ENCODE results near the gene TRABD2A.
"Not testable (repeated sequence)": the region's sequence is repeated elsewhere in the genome, so short reads cannot be mapped to it uniquely, and the experiment has no call there.

The TRABD2A gene

DNA sequence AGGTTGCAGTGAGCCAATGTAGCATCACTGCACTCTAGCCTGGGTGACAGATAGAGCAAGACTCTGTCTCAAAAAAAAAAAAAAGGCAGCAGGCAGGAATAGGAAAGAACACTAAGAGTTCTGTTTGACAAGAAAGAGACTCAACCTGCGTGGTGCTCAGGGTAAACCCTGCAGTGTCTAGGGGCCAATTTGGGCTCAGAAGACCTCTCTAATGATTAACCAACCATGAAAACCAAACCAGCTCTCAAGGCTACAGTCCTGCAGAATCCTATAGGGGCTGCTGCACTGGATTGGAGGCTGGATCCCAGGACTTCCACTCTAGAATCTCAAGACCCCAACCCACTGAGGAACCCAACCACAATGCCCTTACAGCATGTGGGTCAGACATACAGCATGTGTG is 2.4 kb downstream of the TRABD2A start:
- Histone ChIP-seq H3K4me3 (replicated peaks; ENCODE audit: insufficient read depth, low read length) (no peak overlapping the region), H3K27me3 (ENCODE audit: insufficient read depth, poor library complexity, severe bottlenecking) (peaks cover 34% of the 10 kb centered on the region), H3K27ac (replicated peaks) (no peak overlapping the region)
- TF ChIP-seq, protein P1, sequence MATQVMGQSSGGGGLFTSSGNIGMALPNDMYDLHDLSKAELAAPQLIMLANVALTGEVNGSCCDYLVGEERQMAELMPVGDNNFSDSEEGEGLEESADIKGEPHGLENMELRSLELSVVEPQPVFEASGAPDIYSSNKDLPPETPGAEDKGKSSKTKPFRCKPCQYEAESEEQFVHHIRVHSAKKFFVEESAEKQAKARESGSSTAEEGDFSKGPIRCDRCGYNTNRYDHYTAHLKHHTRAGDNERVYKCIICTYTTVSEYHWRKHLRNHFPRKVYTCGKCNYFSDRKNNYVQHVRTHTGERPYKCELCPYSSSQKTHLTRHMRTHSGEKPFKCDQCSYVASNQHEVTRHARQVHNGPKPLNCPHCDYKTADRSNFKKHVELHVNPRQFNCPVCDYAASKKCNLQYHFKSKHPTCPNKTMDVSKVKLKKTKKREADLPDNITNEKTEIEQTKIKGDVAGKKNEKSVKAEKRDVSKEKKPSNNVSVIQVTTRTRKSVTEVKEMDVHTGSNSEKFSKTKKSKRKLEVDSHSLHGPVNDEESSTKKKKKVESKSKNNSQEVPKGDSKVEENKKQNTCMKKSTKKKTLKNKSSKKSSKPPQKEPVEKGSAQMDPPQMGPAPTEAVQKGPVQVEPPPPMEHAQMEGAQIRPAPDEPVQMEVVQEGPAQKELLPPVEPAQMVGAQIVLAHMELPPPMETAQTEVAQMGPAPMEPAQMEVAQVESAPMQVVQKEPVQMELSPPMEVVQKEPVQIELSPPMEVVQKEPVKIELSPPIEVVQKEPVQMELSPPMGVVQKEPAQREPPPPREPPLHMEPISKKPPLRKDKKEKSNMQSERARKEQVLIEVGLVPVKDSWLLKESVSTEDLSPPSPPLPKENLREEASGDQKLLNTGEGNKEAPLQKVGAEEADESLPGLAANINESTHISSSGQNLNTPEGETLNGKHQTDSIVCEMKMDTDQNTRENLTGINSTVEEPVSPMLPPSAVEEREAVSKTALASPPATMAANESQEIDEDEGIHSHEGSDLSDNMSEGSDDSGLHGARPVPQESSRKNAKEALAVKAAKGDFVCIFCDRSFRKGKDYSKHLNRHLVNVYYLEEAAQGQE (IDR thresholded peaks at IDR 0.05; ENCODE audit: insufficient replicate concordance, low read depth), result no peak
- TF ChIP-seq POLR2AphosphoS5 (IDR thresholded peaks at IDR 0.05; ENCODE audit: low read depth), result no peak
- TF ChIP-seq SPI1 (IDR thresholded peaks at IDR 0.05; ENCODE audit: borderline replicate concordance, low read depth), result no peak
- no peak for TF ChIP-seq GABPA (IDR thresholded peaks at IDR 0.05; ENCODE audit: low read depth)
- TF ChIP-seq, protein P2, sequence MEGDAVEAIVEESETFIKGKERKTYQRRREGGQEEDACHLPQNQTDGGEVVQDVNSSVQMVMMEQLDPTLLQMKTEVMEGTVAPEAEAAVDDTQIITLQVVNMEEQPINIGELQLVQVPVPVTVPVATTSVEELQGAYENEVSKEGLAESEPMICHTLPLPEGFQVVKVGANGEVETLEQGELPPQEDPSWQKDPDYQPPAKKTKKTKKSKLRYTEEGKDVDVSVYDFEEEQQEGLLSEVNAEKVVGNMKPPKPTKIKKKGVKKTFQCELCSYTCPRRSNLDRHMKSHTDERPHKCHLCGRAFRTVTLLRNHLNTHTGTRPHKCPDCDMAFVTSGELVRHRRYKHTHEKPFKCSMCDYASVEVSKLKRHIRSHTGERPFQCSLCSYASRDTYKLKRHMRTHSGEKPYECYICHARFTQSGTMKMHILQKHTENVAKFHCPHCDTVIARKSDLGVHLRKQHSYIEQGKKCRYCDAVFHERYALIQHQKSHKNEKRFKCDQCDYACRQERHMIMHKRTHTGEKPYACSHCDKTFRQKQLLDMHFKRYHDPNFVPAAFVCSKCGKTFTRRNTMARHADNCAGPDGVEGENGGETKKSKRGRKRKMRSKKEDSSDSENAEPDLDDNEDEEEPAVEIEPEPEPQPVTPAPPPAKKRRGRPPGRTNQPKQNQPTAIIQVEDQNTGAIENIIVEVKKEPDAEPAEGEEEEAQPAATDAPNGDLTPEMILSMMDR (IDR thresholded peaks at IDR 0.05; ENCODE audit: insufficient read depth, low read length), result no peak
- DNase-seq (ENCODE audit: low read depth in 1 of 2, low spot score in 1 of 2), result no peak

DNA sequence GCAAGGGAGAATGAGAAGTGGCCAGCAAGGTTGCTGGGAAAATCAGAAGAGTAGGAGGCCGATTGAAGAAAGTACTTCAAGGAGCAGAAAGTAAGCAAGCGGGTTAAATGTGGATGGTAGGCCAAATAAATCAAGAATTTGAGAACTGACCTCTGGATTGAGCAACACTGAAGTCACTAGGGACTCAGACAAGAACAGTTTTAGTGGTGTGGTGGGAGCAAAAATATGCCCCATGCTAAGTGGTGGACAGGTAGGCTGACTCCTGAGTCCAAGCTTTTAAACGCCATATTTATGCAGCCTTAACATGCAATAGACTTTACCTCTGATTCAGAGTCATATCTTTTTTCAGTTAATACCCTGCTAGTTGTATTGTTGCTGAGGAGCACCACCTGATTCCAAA is 4.5 kb downstream of the TRABD2A start:
- DNase-seq (ENCODE audit: low read depth in 1 of 2, low spot score in 1 of 2), result no peak
- no peak overlapping the region for H3K4me3 ChIP-seq (replicated peaks; ENCODE audit: insufficient read depth, low read length)
- TF ChIP-seq, protein P1 (IDR thresholded peaks at IDR 0.05; ENCODE audit: insufficient replicate concordance, low read depth), result no peak
- TF ChIP-seq GABPA (IDR thresholded peaks at IDR 0.05; ENCODE audit: low read depth) (no peak), POLR2AphosphoS5 (IDR thresholded peaks at IDR 0.05; ENCODE audit: low read depth) (no peak), SPI1 (IDR thresholded peaks at IDR 0.05; ENCODE audit: borderline replicate concordance, low read depth) (no peak)
- TF ChIP-seq, protein P2 (IDR thresholded peaks at IDR 0.05; ENCODE audit: insufficient read depth, low read length), result no peak
- H3K27me3 ChIP-seq (ENCODE audit: insufficient read depth, poor library complexity, severe bottlenecking), result peaks cover 27% of the 10 kb centered on the region
- H3K27ac ChIP-seq (replicated peaks), result no peak overlapping the region

DNA sequence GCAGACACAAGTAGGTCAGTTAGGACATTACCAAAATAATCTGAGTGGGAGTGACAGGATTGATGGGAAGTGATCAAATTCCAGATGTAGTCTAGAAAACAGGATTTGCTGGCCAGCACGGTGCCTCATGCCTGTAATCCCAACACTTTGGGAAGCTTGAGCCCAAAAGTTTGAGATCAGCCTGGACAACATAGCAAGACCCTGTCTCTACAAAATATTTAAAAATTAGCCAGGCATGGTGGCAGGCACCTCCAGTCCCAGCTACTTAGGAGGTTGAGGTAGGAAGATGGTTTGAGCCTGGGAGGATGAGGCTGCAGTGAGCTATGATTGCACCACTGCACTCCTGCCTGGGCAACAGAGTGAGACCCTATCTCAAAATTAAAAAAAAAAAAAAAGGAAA is 5.3 kb downstream of the TRABD2A start:
- H3K27ac ChIP-seq (replicated peaks); H3K4me3 ChIP-seq (replicated peaks; ENCODE audit: insufficient read depth, low read length); DNase-seq (ENCODE audit: low read depth in 1 of 2, low spot score in 1 of 2): not testable (repeated sequence)
- H3K27me3 ChIP-seq (ENCODE audit: insufficient read depth, poor library complexity, severe bottlenecking), result peaks cover 22% of the 10 kb centered on the region

DNA sequence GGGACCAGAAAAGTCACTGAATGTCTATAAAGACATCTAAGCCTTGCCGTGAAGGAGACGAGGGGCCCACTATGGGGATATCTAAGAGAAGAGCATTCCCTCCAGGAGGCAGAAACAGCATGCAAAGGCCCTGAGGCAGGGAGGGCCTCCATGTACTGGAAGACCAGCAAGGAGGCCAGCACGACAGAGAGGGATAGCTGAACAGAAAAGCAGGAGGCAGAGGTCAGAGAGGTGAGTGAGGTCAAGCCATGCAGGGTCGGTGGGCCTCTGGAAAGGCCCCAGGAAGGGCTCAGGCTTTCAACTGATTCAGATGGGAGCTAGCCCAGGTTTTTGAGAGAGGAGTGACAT is 5.7 kb downstream of the TRABD2A start:
- H3K4me3 ChIP-seq (replicated peaks; ENCODE audit: insufficient read depth, low read length), result no peak overlapping the region
- no peak for DNase-seq (ENCODE audit: low read depth in 1 of 2, low spot score in 1 of 2)
- H3K27ac ChIP-seq (replicated peaks), result no peak overlapping the region
- TF ChIP-seq, protein P2 (IDR thresholded peaks at IDR 0.05; ENCODE audit: insufficient read depth, low read length), result no peak
- TF ChIP-seq SPI1 (IDR thresholded peaks at IDR 0.05; ENCODE audit: borderline replicate concordance, low read depth) (no peak), GABPA (IDR thresholded peaks at IDR 0.05; ENCODE audit: low read depth) (no peak), POLR2AphosphoS5 (IDR thresholded peaks at IDR 0.05; ENCODE audit: low read depth) (no peak)
- TF ChIP-seq, protein P1 (IDR thresholded peaks at IDR 0.05; ENCODE audit: insufficient replicate concordance, low read depth), result no peak
- H3K27me3 ChIP-seq (ENCODE audit: insufficient read depth, poor library complexity, severe bottlenecking), result peaks cover 18% of the 10 kb centered on the region
